Measurements from ENCODE around the gene G3BP1.
"Not testable (repeated sequence)": the region's sequence is repeated elsewhere in the genome, so short reads cannot be mapped to it uniquely, and the experiment has no call there.

G3BP1 gene

GRCh38 chr5:151847871-151848270 is 76.1 kb downstream of the G3BP1 start:
- Histone ChIP-seq H3K27ac (no peak overlapping the region), H3K79me2 (ENCODE audit: insufficient read depth, low read depth) (no peaks in the 10 kb centered on the region), H3K27me3 (ENCODE audit: insufficient read depth, low read depth) (no peaks in the 10 kb centered on the region), H3K4me1 (ENCODE audit: low read depth, poor library complexity, severe bottlenecking) (no peaks in the 10 kb centered on the region), H3K4me2 (no peak overlapping the region), H4K20me1 (ENCODE audit: insufficient read depth) (no peaks in the 10 kb centered on the region), H3K9ac (no peak overlapping the region), H3K4me3 (IDR thresholded peaks at IDR 0.05; ENCODE audit: insufficient read depth, low read depth, low read length) (no peak overlapping the region), H3K36me3 (ENCODE audit: insufficient read depth) (no peaks in the 10 kb centered on the region), H2AFZ (ENCODE audit: low read depth) (no peak overlapping the region)
- no peak for TF ChIP-seq CTCF (conservative IDR thresholded peaks at IDR 0.05; ENCODE audit: low read depth, low read length)

- H3K36me3 ChIP-seq (ENCODE audit: insufficient read depth): no peaks in the 10 kb centered on the region
- no peaks in the 10 kb centered on the region for H3K27me3 ChIP-seq (ENCODE audit: insufficient read depth, low read depth)
- H3K9ac ChIP-seq: no peak overlapping the region
- TF ChIP-seq CTCF (conservative IDR thresholded peaks at IDR 0.05; ENCODE audit: low read depth, low read length): no peak
- no peak overlapping the region for H2AFZ ChIP-seq (ENCODE audit: low read depth)
- H4K20me1 ChIP-seq (ENCODE audit: insufficient read depth): no peaks in the 10 kb centered on the region
- H3K4me2 ChIP-seq: no peak overlapping the region
- no peak overlapping the region for H3K27ac ChIP-seq
- H3K4me1 ChIP-seq (ENCODE audit: low read depth, poor library complexity, severe bottlenecking): no peaks in the 10 kb centered on the region
- H3K4me3 ChIP-seq (IDR thresholded peaks at IDR 0.05; ENCODE audit: insufficient read depth, low read depth, low read length): no peak overlapping the region
- H3K79me2 ChIP-seq (ENCODE audit: insufficient read depth, low read depth): no peaks in the 10 kb centered on the region
Observed at GRCh38 chr5:151855701-151856100, 83.9 kb downstream of the G3BP1 start.

- no peaks in the 10 kb centered on the region for H3K4me1 ChIP-seq (ENCODE audit: low read depth, poor library complexity, severe bottlenecking)
- TF ChIP-seq CTCF (conservative IDR thresholded peaks at IDR 0.05; ENCODE audit: low read depth, low read length): no peak
- H3K27me3 ChIP-seq (ENCODE audit: insufficient read depth, low read depth): no peaks in the 10 kb centered on the region
- no peak overlapping the region for H2AFZ ChIP-seq (ENCODE audit: low read depth)
- H3K4me2 ChIP-seq: no peak overlapping the region
- H3K9ac ChIP-seq: no peak overlapping the region
- H3K79me2 ChIP-seq (ENCODE audit: insufficient read depth, low read depth): no peaks in the 10 kb centered on the region
- no peaks in the 10 kb centered on the region for H3K36me3 ChIP-seq (ENCODE audit: insufficient read depth)
- H4K20me1 ChIP-seq (ENCODE audit: insufficient read depth): no peaks in the 10 kb centered on the region
- no peak overlapping the region for H3K27ac ChIP-seq
- H3K4me3 ChIP-seq (IDR thresholded peaks at IDR 0.05; ENCODE audit: insufficient read depth, low read depth, low read length): no peak overlapping the region
Observed at GRCh38 chr5:151856861-151857260, 85.1 kb downstream of the G3BP1 start.

GRCh38 chr5:151860867-151861266 is 89.1 kb downstream of the G3BP1 start:
- H3K4me2 ChIP-seq; H3K27me3 ChIP-seq (ENCODE audit: insufficient read depth, low read depth); H2AFZ ChIP-seq (ENCODE audit: low read depth); H3K27ac ChIP-seq; H3K79me2 ChIP-seq (ENCODE audit: insufficient read depth, low read depth); H3K4me3 ChIP-seq (IDR thresholded peaks at IDR 0.05; ENCODE audit: insufficient read depth, low read depth, low read length); H3K9ac ChIP-seq; H3K36me3 ChIP-seq (ENCODE audit: insufficient read depth); H4K20me1 ChIP-seq (ENCODE audit: insufficient read depth); H3K4me1 ChIP-seq (ENCODE audit: low read depth, poor library complexity, severe bottlenecking): not testable (repeated sequence)
